Tibial nerve (tissue), 4 donors: ENCODE measurements around the gene TCF19.

Source experiments
- EP300 ChIP-seq, 2 donors: sonication (generic); formaldehyde crosslinking; IDR thresholded peaks; one replicate each; pipeline ENCODE4 v1.6.1; 2017; ENCODE audit warnings: antibody characterized with exemption in 2 of 2, mild to moderate bottlenecking in 1 of 2
- POLR2A ChIP-seq, 2 donors: fragments of 450-650 bp; IDR thresholded peaks; one replicate each; pipeline ENCODE4 v1.6.1; 2017; ENCODE audit warnings: antibody characterized with exemption in 2 of 2, mild to moderate bottlenecking in 2 of 2, moderate library complexity in 2 of 2
- TF ChIP-seq, protein P1 (sequence below), 5 experiments: fragments of 200-600 bp in 3 of 5; fragments of 450-650 bp in 2 of 5; sonication (generic) in 3 of 5; IDR thresholded peaks; one replicate each; pipeline ENCODE4 v1.5.1; 2016 to 2019; ENCODE audit warnings: antibody characterized with exemption in 5 of 5, mild to moderate bottlenecking in 3 of 5, moderate library complexity in 2 of 5

DNA sequence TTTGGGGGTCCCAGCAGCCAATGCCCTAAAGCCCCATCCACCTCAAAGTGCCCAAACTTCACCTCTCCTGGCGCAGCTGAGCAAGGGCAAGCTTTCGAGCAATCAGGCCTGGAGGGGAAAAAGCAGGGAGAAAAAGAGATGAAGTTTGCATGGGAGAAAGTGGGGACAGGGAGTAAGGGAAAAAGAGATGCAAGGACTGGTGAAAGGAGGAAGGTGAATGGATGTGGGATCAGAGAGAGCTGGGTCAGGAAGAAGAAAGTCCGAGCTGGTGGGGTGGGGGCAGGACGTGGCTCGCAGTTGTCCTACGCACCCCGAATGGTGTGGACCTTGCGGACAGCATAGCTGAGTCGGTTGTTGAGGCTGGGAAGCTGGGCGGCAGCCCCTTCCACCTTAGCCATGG is 13.0 kb upstream of the TCF19 start:
- TF ChIP-seq, protein P1, sequence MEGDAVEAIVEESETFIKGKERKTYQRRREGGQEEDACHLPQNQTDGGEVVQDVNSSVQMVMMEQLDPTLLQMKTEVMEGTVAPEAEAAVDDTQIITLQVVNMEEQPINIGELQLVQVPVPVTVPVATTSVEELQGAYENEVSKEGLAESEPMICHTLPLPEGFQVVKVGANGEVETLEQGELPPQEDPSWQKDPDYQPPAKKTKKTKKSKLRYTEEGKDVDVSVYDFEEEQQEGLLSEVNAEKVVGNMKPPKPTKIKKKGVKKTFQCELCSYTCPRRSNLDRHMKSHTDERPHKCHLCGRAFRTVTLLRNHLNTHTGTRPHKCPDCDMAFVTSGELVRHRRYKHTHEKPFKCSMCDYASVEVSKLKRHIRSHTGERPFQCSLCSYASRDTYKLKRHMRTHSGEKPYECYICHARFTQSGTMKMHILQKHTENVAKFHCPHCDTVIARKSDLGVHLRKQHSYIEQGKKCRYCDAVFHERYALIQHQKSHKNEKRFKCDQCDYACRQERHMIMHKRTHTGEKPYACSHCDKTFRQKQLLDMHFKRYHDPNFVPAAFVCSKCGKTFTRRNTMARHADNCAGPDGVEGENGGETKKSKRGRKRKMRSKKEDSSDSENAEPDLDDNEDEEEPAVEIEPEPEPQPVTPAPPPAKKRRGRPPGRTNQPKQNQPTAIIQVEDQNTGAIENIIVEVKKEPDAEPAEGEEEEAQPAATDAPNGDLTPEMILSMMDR (IDR thresholded peaks at IDR 0.05), result no peak
- TF ChIP-seq POLR2A (IDR thresholded peaks at IDR 0.05), result no peak
- no peak for TF ChIP-seq EP300 (IDR thresholded peaks at IDR 0.05)
